Activated CD8-positive, alpha-beta memory T cell treated with anti-CD3 and anti-CD28 coated beads for 4 hours (primary cell): ENCODE data around the gene SNRK.
"Not testable (repeated sequence)": the region's sequence is repeated elsewhere in the genome, so short reads cannot be mapped to it uniquely, and the experiment has no call there.

Experiments
- DNase-seq, 2 donors: peaks; one replicate each; pipeline ENCODE4 v3.0.0-alpha.2; 2020; ENCODE audit warnings: low read depth in 2 of 2

Gene SNRK

DNA sequence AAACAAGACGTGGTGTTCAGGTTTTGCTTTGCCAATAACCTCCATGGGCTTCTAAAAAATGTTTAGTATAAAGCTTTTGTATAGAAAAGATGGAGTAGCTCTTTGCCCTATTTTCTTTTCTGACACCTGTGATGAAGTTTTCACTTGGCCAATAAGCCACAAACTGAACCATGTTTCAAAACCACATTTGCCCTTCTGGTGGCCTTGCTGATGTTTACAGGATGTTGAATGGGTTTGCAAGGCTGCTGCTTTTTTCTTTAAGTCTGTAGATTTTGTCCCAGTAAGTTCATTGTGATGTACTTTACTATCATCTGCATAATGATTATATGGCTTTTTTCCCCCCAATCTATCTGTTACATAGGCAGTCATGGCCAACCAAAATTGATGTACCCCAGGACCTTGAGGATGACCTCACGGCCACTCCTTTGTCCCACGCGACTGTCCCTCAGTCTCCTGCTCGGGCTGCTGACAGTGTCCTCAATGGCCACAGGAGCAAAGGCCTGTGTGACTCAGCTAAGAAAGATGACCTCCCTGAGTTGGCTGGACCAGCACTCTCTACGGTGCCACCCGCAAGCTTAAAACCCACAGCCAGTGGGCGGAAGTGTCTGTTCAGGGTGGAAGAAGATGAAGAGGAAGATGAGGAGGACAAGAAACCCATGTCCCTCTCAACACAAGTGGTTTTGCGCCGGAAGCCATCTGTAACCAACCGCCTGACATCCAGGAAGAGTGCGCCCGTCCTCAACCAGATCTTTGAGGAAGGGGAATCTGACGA is 60.8 kb downstream of the SNRK start:
- DNase-seq, result peak in 1 of 2 donors; percentile 19

DNA sequence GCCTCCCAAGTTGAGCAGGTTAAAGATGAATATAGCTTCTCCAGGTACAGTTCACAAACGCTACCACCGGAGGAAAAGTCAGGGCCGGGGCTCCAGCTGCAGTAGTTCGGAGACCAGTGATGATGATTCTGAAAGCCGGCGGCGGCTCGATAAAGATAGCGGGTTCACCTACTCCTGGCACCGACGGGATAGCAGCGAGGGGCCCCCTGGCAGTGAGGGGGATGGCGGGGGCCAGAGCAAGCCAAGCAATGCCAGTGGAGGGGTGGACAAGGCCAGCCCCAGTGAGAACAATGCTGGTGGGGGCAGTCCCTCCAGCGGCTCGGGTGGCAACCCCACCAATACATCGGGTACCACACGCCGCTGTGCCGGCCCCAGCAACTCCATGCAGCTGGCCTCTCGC is 61.4 kb downstream of the SNRK start:
- no peak for DNase-seq

DNA sequence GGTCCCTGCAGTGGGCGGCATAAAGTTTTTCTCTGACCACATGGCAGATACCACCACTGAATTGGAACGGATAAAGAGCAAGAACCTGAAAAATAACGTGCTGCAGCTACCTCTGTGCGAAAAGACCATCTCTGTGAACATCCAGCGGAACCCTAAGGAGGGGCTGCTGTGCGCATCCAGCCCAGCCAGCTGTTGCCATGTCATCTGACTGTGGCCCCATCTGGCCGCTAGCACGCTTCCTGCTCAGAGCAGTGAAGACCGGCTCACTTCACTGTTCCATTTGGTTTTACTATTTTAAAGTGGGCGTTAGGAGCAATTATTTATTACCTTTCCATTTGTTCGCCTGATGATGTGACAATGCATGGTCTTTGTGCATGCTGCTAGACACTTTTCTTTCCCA is 62.0 kb downstream of the SNRK start:
- no peak for DNase-seq

GRCh38 chr3:43348852-43349574 is 62.7 kb downstream of the SNRK start:
- no peak for DNase-seq

DNA sequence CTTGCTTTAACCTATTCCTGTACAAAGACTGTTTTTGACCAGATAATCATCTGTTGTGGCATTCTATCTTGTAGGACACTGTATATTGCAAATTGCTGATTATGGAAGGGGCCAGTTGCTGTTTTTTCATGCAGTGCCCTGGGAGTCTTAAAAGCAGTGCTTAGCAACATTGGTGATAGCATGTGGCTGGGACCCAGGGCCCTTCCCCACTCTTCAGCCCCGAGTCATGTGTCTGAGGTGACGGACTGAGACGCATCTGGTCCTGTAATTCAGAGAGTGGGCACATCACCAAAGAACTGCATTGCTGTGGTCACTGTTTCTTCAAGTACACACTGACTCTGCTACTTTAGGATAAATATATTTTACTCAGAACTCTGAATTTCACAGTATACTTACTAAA is 63.4 kb downstream of the SNRK start:
- DNase-seq, result no peak

DNA sequence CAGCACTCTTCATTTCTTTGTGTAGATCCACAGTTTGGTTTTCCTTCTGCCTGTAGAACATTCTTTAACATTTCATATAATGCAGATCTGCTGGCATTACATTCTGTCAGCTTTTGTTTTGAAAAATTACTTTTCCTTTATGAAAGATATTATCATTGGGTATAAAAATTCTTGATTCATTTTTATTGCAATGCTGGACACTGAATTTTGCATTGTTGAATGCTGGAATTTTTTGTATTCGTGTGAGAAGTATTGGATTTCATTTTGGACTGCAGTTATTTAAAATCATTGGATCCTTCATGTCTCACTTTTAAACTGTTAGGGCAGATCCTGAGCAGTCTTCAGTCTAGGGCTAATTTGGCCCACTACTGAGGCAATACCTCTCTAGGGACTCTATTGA is 67.1 kb downstream of the SNRK start:
- DNase-seq, result no peak

DNA sequence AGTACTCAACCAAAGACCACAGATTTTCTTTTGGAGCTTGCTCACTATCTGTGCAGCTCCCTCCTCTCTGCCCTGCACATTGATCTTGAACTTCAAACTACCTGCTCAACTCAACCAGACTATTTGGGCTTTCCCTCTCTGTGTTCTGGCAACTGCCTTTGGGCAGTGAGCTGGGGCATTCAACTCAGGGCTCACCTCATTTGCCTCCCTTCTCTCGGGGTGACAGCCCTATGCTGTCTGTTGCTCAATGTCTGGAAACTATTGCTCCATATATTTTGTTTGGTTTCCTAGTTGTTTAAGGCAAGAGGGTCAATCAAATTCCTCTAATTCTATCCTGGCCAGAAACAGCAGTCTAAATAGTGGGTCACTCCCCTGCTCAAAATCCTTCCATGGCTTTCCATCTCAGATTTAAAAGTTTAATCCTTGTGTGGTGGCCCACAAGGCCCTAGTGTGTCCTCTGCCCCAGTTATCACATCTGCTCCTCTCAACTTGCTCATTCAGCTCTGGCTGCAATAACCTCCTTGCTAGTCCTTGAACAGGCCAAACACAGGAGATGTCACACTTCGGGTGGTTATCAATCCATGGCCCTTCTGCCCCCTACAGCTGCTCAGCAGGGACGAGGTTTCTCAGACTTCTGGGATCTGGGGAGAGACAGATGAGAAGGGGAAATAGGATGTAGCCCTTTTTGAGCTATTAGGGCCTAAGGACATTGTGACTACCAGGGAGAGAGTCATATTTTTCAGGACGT is 67.8 kb downstream of the SNRK start:
- no peak for DNase-seq

DNA sequence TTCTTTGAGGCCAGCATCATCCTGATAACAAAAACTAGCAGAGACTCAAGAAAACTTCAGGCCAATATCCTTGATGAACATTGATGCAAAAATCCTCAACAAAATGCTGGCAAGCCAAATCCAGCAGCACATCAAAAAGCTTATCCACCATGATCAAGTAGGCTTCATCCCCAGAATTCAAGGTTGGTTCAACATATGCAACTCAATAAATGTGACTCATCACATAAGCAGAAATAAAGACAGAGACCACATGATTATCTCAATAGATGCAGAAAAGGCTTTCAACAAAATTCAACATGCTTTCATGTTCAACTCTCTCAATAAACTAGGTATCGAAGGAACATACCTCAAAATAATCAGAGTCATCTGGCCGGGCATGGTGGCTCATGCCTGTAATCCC is 69.7 kb downstream of the SNRK start:
- not testable (repeated sequence) for DNase-seq

DNA sequence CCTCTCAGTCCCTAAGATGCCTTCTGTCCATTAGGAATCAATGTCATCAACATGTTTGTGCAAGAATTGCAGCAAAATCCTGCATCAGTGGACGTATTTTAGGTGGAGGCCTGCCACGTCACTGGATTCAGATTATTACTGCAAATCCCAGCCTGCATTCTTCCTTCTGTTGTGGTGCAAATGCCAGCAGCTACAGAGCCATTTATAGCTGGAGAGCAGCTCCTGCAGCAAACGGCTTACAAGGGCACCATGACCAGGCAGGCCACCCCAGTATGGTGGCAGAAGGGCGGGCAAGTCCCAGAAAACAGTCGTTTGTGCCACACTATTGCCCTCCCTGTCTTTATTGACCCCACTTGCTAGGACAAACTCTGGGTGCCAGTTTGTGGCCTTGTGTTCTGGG is 74.7 kb downstream of the SNRK start:
- DNase-seq, result no peak

DNA sequence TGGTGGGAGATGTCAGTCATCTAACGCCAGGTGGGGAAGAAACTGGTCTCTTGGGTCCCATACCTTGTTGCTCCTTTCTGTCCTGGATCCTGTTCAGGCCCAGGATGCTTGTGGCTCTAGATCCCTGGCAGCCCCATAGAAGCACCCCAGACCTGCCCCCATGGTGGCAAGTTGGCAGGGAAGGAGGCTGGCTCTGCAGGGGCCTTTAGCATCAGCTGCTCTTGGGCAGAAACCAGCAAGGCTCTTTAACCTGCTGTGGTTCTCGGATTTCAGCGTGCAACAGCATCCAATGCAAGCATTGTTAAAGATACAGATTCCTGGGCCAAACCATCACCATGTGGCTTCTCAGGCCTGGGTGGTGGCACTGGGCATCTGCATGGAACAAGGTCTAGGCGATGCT is 75.8 kb downstream of the SNRK start:
- no peak for DNase-seq

GRCh38 chr3:43362961-43363360 is 76.6 kb downstream of the SNRK start:
- DNase-seq, result no peak

DNA sequence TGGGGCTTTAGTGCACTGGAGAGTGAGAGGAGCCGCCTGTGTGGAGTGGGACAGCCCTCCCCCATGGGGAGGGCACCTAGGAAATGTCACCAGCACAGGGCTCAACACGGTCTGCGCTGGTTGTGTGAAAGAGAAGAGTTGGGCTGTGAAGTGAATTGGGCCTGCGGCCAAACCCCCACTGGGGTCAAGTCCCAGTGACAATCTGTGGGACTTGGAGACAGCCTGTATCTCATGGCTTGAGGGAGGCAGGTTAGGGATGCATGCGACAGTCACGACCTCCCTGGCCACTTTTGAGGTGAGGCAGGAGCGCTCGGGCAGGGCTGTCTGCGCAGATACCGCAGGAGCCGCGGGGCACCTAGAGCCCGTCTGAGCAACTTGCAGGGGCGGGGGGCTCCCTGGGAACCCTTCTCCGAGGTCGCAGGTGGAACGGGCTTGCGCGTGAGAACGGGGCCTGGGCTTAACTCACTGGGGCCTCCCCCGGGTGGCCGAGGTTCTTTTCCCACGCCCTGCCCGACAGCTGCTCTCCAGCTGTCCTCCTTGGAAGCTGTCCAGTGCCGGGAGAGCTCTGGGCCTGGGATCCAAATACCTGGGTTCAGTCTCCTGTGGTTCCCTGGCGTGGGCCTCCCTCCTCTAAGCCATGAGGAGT is 77.4 kb downstream of the SNRK start:
- DNase-seq, result no peak

- no peak for DNase-seq
Observed at GRCh38 chr3:43364494-43364893, 78.2 kb downstream of the SNRK start.

GRCh38 chr3:43364926-43365325 is 78.6 kb downstream of the SNRK start:
- no peak for DNase-seq

DNA sequence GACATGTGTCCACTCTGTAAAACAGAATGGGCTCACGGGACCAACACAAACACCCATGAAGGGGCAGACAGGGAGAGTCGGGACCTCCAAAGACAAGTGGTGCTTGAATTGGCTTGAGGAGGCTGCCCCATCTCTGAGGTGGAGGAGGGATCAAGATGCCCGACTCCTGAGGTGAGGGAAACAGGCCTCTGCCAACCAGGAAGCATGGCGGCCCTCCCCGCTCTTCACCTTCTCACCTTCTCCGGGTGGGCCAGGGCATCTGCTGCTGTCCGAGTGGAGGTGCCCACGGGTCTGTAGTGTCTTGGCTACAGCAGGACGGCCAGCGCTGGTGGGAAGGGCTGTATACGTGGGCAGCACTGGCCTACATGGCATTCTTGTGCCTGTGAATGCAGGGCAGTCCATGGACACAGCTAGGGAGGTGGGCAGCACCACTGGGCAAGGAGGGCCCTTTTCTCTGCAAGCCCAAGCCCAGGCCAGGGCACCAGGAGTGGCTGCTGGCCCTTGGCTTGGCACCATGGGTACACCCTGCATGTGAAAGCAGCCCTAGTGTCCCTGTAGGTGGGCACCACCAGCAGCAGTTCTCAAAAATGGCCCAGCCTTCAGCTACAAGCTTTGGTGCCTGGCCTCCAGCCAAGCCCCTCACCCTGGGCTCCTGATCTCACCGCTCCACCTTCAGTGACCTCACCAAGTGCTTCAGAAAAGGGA is 79.4 kb downstream of the SNRK start:
- no peak for DNase-seq

GRCh38 chr3:43366481-43366880 is 80.1 kb downstream of the SNRK start:
- DNase-seq, result no peak

GRCh38 chr3:43366885-43367284 is 80.5 kb downstream of the SNRK start:
- DNase-seq, result no peak

DNA sequence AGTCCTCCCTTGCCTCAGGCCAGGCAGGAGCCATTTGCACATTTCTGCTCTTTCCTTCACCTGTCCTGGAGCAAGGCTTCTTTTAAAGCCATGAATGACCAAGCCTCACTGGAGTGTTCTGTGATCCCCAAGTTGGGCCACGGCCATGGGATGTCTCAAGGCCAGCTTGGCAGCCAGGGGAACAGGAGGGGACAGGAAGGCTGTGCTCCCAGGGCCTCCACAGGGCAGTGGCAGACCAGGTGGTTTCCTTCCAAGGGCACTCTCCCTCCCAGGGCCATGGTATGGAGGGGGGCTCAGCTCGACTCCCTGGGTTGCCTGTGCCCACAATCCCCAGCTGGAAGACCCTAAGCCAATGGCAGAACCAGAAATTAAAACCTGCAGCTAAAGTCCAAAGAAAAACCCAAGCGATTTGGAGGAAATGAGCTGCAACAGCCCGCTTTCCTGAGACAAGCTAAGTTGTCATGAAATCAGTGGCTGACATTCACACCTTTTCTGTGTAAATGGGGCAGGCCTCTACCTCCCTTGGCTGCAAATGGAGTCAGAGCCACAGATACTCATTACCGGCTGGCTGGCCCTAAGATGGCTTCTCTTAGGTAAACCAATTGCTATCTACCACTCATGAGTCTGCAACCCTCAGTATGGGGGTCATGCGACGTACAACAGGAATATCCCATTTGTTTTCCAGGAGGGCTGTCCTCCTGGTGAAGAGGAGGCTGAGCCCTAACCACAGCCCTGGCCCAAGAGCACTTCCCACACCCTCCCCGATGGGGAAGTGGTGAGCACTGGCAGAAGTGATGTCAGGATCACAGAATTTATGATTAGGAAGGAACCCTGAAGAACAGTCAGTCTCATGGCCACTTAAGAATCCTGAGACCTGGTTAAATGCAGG is 83.3 kb downstream of the SNRK start:
- no peak for DNase-seq

GRCh38 chr3:43370293-43370980 is 84.1 kb downstream of the SNRK start:
- no peak for DNase-seq

DNA sequence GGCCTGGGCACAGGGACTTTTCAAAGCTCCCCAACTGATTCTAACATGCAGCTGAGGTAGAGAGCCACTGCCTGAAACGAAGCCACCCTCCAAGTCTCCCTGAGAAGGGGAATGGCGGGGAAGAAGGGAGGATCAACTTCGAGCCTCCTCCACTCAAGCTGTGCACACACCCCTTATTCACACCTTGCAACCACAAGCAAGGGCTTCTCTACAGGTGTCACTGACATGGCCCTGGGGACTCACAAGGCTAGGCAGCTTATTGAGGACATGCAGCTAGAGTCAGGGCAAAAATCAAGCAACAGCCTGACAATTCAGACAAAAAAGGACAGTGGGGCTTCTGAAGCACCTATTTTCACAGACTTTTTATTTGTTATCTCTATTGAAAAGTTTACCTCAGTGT is 85.2 kb downstream of the SNRK start:
- DNase-seq, result no peak
